DOHH2 (cell line): ENCODE measurements around the gene ATP6V0A4.

ENCODE experiments used
- H3F3A ChIP-seq: fragments of 200-600 bp; sonication (generic), shearing (Covaris generic); 2 replicates; pipeline ENCODE4 v1.6.0; 2016; ENCODE audit warnings: antibody characterized with exemption, mild to moderate bottlenecking; ENCODE audit not compliant: control insufficient read depth, insufficient read depth
- H3K27ac ChIP-seq: fragments of 200-600 bp; sonication (generic); 2 replicates; pipeline ENCODE4 v1.5.1; 2014; ENCODE audit warnings: low read depth, mild to moderate bottlenecking, low read length, moderate library complexity
- H3K27me3 ChIP-seq: fragments of 200-600 bp; sonication (generic); 2 replicates; pipeline ENCODE4 v1.6.1; 2014; ENCODE audit warnings: mild to moderate bottlenecking, low read length, mixed read lengths; ENCODE audit not compliant: control insufficient read depth
- H3K36me3 ChIP-seq: fragments of 200-600 bp; sonication (generic); 2 replicates; pipeline ENCODE4 v1.6.1; 2014; ENCODE audit warnings: mild to moderate bottlenecking, low read length, moderate library complexity, mixed read lengths; ENCODE audit not compliant: control insufficient read depth
- H3K4me1 ChIP-seq: fragments of 200-600 bp; sonication (generic); 2 replicates; pipeline ENCODE4 v1.6.1; 2014; ENCODE audit warnings: mild to moderate bottlenecking, low read length, mixed read lengths; ENCODE audit not compliant: control insufficient read depth
- H3K4me2 ChIP-seq: fragments of 200-600 bp; sonication (generic); 2 replicates; pipeline ENCODE4 v1.6.0; 2014; ENCODE audit warnings: mild to moderate bottlenecking, low read length, moderate library complexity
- H3K4me3 ChIP-seq: fragments of 200-600 bp; sonication (generic); 2 replicates; pipeline ENCODE4 v1.5.1; 2014; ENCODE audit warnings: mild to moderate bottlenecking, low read length, mixed read lengths
- H3K79me2 ChIP-seq: fragments of 200-600 bp; sonication (generic); 2 replicates; pipeline ENCODE4 v1.6.1; 2014; ENCODE audit warnings: mild to moderate bottlenecking, low read length, mixed read lengths; ENCODE audit not compliant: control insufficient read depth
- H3K9me2 ChIP-seq: fragments of 200-600 bp; sonication (generic); replicated peaks from 2 replicates; pipeline ENCODE4 v1.6.1; 2014; ENCODE audit warnings: mild to moderate bottlenecking, low read length, mixed read lengths; ENCODE audit not compliant: control insufficient read depth
- H3K9me3 ChIP-seq: fragments of 200-600 bp; sonication (generic); 2 replicates; pipeline ENCODE4 v1.6.1; 2014; ENCODE audit warnings: antibody characterized with exemption, low read length, mixed read lengths; ENCODE audit not compliant: control insufficient read depth, insufficient read depth
- H4K20me1 ChIP-seq: fragments of 200-600 bp; sonication (generic); 2 replicates; pipeline ENCODE4 v1.6.0; 2014; ENCODE audit warnings: low read depth, mild to moderate bottlenecking, antibody characterized with exemption, low read length, moderate library complexity; ENCODE audit not compliant: control insufficient read depth, insufficient read depth
- EZH2phosphoT487 ChIP-seq: fragments of 200-600 bp; sonication (generic); IDR thresholded peaks from 2 replicates; pipeline ENCODE4 v1.6.1; 2017; ENCODE audit warnings: borderline replicate concordance, mild to moderate bottlenecking, antibody characterized with exemption, low read length, moderate library complexity, mixed read lengths
- TF ChIP-seq, protein P1 (sequence below): fragments of 200-600 bp; sonication (generic); IDR thresholded peaks from one replicate; pipeline ENCODE4 v1.5.1; 2014; ENCODE audit warnings: antibody characterized with exemption, mild to moderate bottlenecking, low read depth, low read length; ENCODE audit not compliant: poor library complexity, severe bottlenecking

Gene ATP6V0A4

DNA sequence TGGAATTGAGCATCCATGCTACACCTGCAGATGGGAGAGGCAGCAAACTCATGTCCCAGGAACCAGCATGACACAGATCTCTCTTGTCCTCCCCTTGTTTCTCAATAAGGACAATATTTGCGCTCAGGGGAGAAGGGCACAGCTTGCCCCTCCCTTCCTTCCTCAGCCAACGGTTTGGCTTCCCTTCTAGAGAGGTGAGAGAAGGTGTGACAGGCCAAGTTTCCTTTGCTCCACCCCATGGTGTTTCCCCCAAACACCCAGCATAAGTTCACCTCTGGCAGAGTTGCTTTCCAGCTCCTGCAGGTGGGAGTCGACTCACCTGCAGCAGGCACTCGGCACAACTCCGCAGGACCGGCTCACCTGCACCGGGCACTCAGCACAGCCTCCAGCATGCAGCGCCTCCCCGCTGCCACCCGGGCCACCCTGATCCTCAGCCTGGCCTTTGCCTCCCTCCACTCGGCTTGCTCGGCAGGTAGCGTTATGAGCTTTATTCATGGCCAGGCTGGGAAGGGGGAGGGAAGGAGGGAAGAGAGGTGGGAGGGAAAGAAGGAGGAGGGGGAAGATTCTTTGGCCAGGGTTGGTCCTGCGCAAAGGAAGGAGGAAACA is at the start of gene ATP6V0A4, which contains the start of gene TMEM213:
Gene ATP6V0A4, minus strand, starts transcription at position 482 of the 606 bp plus-strand sequence. CDS start 26,949 bp downstream, outside the sequence.
Gene TMEM213, plus strand, starts transcription at position 280 of the 606 bp plus-strand sequence. Its CDS starts 111 bp downstream, at position 391.
- H3K4me1 ChIP-seq: no peaks in the 10 kb centered on the region
- no peaks in the 10 kb centered on the region for H3F3A ChIP-seq
- H3K9me3 ChIP-seq: no peaks in the 10 kb centered on the region
- H3K9me2 ChIP-seq: no peaks in the 10 kb centered on the region
- no peaks in the 10 kb centered on the region for H4K20me1 ChIP-seq
- H3K4me3 ChIP-seq: no peak within 1 kb of the TSS
- H3K79me2 ChIP-seq: no peaks in the 10 kb centered on the region
- no peaks in the 10 kb centered on the region for H3K36me3 ChIP-seq
- H3K27ac ChIP-seq: no peak within 1 kb of the TSS
- no peaks in the 10 kb centered on the region for H3K27me3 ChIP-seq
- H3K4me2 ChIP-seq: no peak within 1 kb of the TSS
- TF ChIP-seq, protein P1, sequence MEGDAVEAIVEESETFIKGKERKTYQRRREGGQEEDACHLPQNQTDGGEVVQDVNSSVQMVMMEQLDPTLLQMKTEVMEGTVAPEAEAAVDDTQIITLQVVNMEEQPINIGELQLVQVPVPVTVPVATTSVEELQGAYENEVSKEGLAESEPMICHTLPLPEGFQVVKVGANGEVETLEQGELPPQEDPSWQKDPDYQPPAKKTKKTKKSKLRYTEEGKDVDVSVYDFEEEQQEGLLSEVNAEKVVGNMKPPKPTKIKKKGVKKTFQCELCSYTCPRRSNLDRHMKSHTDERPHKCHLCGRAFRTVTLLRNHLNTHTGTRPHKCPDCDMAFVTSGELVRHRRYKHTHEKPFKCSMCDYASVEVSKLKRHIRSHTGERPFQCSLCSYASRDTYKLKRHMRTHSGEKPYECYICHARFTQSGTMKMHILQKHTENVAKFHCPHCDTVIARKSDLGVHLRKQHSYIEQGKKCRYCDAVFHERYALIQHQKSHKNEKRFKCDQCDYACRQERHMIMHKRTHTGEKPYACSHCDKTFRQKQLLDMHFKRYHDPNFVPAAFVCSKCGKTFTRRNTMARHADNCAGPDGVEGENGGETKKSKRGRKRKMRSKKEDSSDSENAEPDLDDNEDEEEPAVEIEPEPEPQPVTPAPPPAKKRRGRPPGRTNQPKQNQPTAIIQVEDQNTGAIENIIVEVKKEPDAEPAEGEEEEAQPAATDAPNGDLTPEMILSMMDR: no peak
- no peak for TF ChIP-seq EZH2phosphoT487

DNA sequence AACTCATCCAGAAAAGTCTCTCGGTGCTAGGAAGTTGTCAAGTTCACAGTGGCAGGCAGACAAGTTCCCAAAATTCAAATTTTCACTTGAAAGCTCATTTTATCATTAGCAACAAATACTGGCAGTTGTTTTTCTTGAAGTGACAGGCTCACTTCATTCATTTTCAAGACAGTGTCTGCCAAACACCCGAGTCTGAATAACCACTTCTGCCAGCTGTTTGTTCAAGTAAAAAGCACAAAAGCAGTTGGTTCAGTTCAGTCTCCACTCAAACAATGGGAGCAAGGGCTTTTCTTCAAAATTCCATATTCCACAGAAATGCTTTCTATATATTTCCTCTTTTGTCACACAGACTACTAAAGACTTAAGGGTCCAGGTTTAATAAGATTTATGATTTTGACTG is 47.7 kb upstream of the ATP6V0A4 start:
- H3K9me2 ChIP-seq: no peaks in the 10 kb centered on the region
- no peaks in the 10 kb centered on the region for H3K9me3 ChIP-seq
- TF ChIP-seq, protein P1: no peak
- TF ChIP-seq EZH2phosphoT487: no peak

DNA sequence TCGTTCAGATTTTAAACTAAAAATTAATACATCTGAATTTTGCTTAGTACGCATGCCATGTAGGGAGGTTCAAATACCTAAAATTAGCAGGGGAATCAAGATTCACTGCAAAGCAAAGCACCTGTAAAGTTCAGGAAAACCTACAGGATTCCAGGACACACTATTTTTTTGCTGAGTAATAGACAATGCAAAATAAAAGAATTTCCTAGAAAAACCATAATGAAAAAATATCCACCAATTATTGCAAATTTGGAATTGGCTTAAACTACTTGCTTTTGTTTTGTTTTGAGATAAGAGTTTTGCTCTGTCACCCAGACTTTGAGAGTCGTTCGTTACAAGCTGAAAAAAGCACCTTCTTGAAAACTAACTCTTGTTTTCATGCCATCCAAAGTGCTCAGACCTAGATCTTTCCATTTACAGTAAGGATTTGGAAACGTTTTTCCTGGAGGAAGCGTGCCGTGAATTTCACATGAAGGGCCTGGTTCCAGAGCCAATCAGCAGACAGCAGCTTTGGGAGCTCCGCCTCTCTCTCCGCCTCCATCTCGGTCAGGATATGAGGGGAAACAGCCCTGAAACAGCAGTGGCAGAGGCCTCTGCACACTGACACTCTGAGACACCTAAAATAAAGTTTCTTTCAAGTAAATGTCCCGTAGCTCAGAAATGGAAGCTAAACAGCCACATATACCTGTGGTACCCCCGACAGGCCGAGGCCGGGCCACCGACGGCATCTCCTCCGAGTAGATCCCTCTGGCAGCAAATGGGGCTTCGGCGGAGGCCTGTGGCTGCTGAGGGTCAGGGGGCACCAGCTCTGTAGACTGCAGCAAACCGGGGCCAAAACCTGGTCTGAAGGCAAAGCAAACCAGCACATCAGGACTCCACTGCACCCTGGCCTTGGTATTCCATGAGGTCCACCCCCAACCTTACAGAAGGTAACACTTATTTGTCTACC is 45.9 kb upstream of the ATP6V0A4 start:
- H3K9me2 ChIP-seq: no peaks in the 10 kb centered on the region

More for the DNA sequence above, 47.7 kb upstream of the ATP6V0A4 start:
- Histone ChIP-seq H3K27ac (no peak overlapping the region), H3K4me3 (no peak overlapping the region), H4K20me1 (no peaks in the 10 kb centered on the region), H3K36me3 (no peaks in the 10 kb centered on the region), H3F3A (no peaks in the 10 kb centered on the region), H3K27me3 (no peaks in the 10 kb centered on the region), H3K4me1 (no peaks in the 10 kb centered on the region), H3K4me2 (no peak overlapping the region), H3K79me2 (no peaks in the 10 kb centered on the region)

More for the DNA sequence above, 45.9 kb upstream of the ATP6V0A4 start:
- Histone ChIP-seq H3K79me2 (no peaks in the 10 kb centered on the region), H3F3A (no peaks in the 10 kb centered on the region), H4K20me1 (no peaks in the 10 kb centered on the region), H3K9me3 (no peaks in the 10 kb centered on the region), H3K4me3 (no peak overlapping the region), H3K27me3 (no peaks in the 10 kb centered on the region), H3K4me2 (no peak overlapping the region), H3K27ac (no peak overlapping the region), H3K36me3 (no peaks in the 10 kb centered on the region), H3K4me1 (no peaks in the 10 kb centered on the region)
- TF ChIP-seq EZH2phosphoT487: no peak
- TF ChIP-seq, protein P1: no peak
